MM.1S (cell line): ENCODE measurements around the gene VENTX.

Source experiments
- DNase-seq: peaks from one replicate; pipeline ENCODE4 v3.0.0-alpha.2; 2015
- H2AFZ ChIP-seq: fragments of 300-600 bp; sonication (generic); 2 replicates; pipeline ENCODE4 v1.6.0; 2016; ENCODE audit warnings: antibody characterized with exemption, low read length
- H3F3A ChIP-seq: fragments of 300-600 bp; sonication (generic); 2 replicates; pipeline ENCODE4 v1.6.1; 2016; ENCODE audit warnings: mild to moderate bottlenecking, antibody characterized with exemption, low read length, moderate library complexity, mixed read lengths; ENCODE audit not compliant: insufficient read depth
- H3K27ac ChIP-seq: fragments of 300-600 bp; sonication (generic); 2 replicates; pipeline ENCODE4 v1.5.1; 2016; ENCODE audit warnings: mild to moderate bottlenecking, low read length
- H3K27me3 ChIP-seq: fragments of 300-600 bp; sonication (generic); replicated peaks from 2 replicates; pipeline ENCODE4 v1.6.0; 2016; ENCODE audit warnings: low read length; ENCODE audit not compliant: insufficient read depth
- H3K36me3 ChIP-seq: fragments of 300-600 bp; sonication (generic); replicated peaks from 2 replicates; pipeline ENCODE4 v1.6.1; 2016; ENCODE audit warnings: mild to moderate bottlenecking, low read length, mixed read lengths; ENCODE audit not compliant: insufficient read depth
- H3K4me1 ChIP-seq: fragments of 300-600 bp; sonication (generic); 2 replicates; pipeline ENCODE4 v1.6.1; 2016; ENCODE audit warnings: low read length, mixed read lengths
- H3K4me2 ChIP-seq: fragments of 300-600 bp; sonication (generic); 2 replicates; pipeline ENCODE4 v1.6.0; 2016; ENCODE audit warnings: low read depth, low read length
- H3K4me3 ChIP-seq: fragments of 300-600 bp; sonication (generic); 2 replicates; pipeline ENCODE4 v1.5.1; 2016; ENCODE audit warnings: low read length, mixed read lengths
- H3K79me2 ChIP-seq: fragments of 300-600 bp; sonication (generic); 2 replicates; pipeline ENCODE4 v1.6.1; 2016; ENCODE audit warnings: mixed run types, low read length, mixed read lengths
- H3K9ac ChIP-seq: fragments of 300-600 bp; sonication (generic); 2 replicates; pipeline ENCODE4 v1.6.1; 2016; ENCODE audit warnings: low read length, mixed read lengths
- H3K9me2 ChIP-seq: fragments of 300-600 bp; sonication (generic); replicated peaks from 2 replicates; pipeline ENCODE4 v1.6.1; 2016; ENCODE audit warnings: mild to moderate bottlenecking, low read length, mixed read lengths; ENCODE audit not compliant: insufficient read depth
- H3K9me3 ChIP-seq: fragments of 300-600 bp; sonication (generic); replicated peaks from 2 replicates; pipeline ENCODE4 v1.6.1; 2016; ENCODE audit warnings: mild to moderate bottlenecking, low read length, mixed read lengths; ENCODE audit not compliant: insufficient read depth
- H4K20me1 ChIP-seq: fragments of 300-600 bp; sonication (generic); 2 replicates; pipeline ENCODE4 v1.6.1; 2016; ENCODE audit warnings: mild to moderate bottlenecking, low read length, moderate library complexity, mixed read lengths; ENCODE audit not compliant: insufficient read depth
- CTCF ChIP-seq: fragments of 300-600 bp; sonication (generic); IDR thresholded peaks from 2 replicates; pipeline ENCODE4 v1.5.1; 2016; ENCODE audit warnings: antibody characterized with exemption, low read length, mixed read lengths
- EZH2 ChIP-seq: fragments of 300-600 bp; sonication (generic); optimal IDR thresholded peaks from 2 replicates; pipeline ENCODE3; 2017; ENCODE audit warnings: low read depth, mild to moderate bottlenecking, antibody characterized with exemption, low read length, mixed read lengths
- EZH2phosphoT487 ChIP-seq: fragments of 300-600 bp; sonication (generic); IDR thresholded peaks from 2 replicates; pipeline ENCODE4 v1.6.1; 2018; ENCODE audit warnings: antibody characterized with exemption, low read length

Gene VENTX

GRCh38 chr10:133205146-133205545 is 32.5 kb upstream of the VENTX start:
- Histone ChIP-seq H3K27ac (no peak overlapping the region), H4K20me1 (no peaks in the 10 kb centered on the region), H3K9me2 (no peaks in the 10 kb centered on the region), H3K9me3 (no peaks in the 10 kb centered on the region), H3K4me3 (no peak overlapping the region), H2AFZ (no peak overlapping the region), H3K4me1 (no peaks in the 10 kb centered on the region), H3K36me3 (no peaks in the 10 kb centered on the region), H3K79me2 (no peaks in the 10 kb centered on the region), H3F3A (no peaks in the 10 kb centered on the region), H3K27me3 (peaks cover 56% of the 10 kb centered on the region), H3K9ac (no peak overlapping the region), H3K4me2 (no peak overlapping the region)
- TF ChIP-seq CTCF (no peak), EZH2phosphoT487 (no peak), EZH2 (no peak)
- DNase-seq: no peak

GRCh38 chr10:133206356-133207040 is 31.2 kb upstream of the VENTX start:
- Histone ChIP-seq H3K27ac (no peak overlapping the region), H3K4me1 (no peaks in the 10 kb centered on the region), H3K36me3 (no peaks in the 10 kb centered on the region), H3K27me3 (peaks cover 56% of the 10 kb centered on the region), H3K79me2 (no peaks in the 10 kb centered on the region), H3K9ac (no peak overlapping the region), H2AFZ (no peak overlapping the region), H3K9me3 (no peaks in the 10 kb centered on the region), H3K4me2 (no peak overlapping the region), H4K20me1 (no peaks in the 10 kb centered on the region), H3K9me2 (no peaks in the 10 kb centered on the region), H3F3A (no peaks in the 10 kb centered on the region), H3K4me3 (no peak overlapping the region)
- DNase-seq: no peak
- no peak for TF ChIP-seq CTCF
- no peak for TF ChIP-seq EZH2phosphoT487
- no peak for TF ChIP-seq EZH2

GRCh38 chr10:133207041-133207600 is 30.5 kb upstream of the VENTX start:
- no peak overlapping the region for H3K4me3 ChIP-seq
- H3K4me2 ChIP-seq: no peak overlapping the region
- no peaks in the 10 kb centered on the region for H3K79me2 ChIP-seq
- no peak for DNase-seq
- no peaks in the 10 kb centered on the region for H3K9me2 ChIP-seq
- no peaks in the 10 kb centered on the region for H4K20me1 ChIP-seq
- H3F3A ChIP-seq: no peaks in the 10 kb centered on the region
- TF ChIP-seq EZH2phosphoT487 (no peak), EZH2 (no peak)
- no peak overlapping the region for H3K9ac ChIP-seq
- no peaks in the 10 kb centered on the region for H3K36me3 ChIP-seq
- no peaks in the 10 kb centered on the region for H3K4me1 ChIP-seq
- H3K27ac ChIP-seq: no peak overlapping the region
- no peak overlapping the region for H2AFZ ChIP-seq
- H3K9me3 ChIP-seq: no peaks in the 10 kb centered on the region
- H3K27me3 ChIP-seq: peaks cover 54% of the 10 kb centered on the region

- Histone ChIP-seq H4K20me1 (no peaks in the 10 kb centered on the region), H2AFZ (no peak overlapping the region), H3K9me3 (no peaks in the 10 kb centered on the region), H3K4me2 (no peak overlapping the region), H3F3A (no peaks in the 10 kb centered on the region), H3K27me3 (peaks cover 49% of the 10 kb centered on the region), H3K9me2 (no peaks in the 10 kb centered on the region), H3K9ac (no peak overlapping the region), H3K27ac (no peak overlapping the region), H3K4me1 (no peaks in the 10 kb centered on the region), H3K79me2 (no peaks in the 10 kb centered on the region), H3K4me3 (no peak overlapping the region), H3K36me3 (no peaks in the 10 kb centered on the region)
- TF ChIP-seq EZH2phosphoT487: no peak
- no peak for TF ChIP-seq CTCF
- no peak for TF ChIP-seq EZH2
- no peak for DNase-seq
These were observed 30.0 kb upstream of the VENTX start for GRCh38 chr10:133207627-133208026.
